ENCODE results near the gene OSBP2.

Gene OSBP2

GRCh38 chr22:30829901-30830550, 135.4 kb downstream of the OSBP2 start:
- no peak overlapping the region for H3K27ac ChIP-seq

DNA sequence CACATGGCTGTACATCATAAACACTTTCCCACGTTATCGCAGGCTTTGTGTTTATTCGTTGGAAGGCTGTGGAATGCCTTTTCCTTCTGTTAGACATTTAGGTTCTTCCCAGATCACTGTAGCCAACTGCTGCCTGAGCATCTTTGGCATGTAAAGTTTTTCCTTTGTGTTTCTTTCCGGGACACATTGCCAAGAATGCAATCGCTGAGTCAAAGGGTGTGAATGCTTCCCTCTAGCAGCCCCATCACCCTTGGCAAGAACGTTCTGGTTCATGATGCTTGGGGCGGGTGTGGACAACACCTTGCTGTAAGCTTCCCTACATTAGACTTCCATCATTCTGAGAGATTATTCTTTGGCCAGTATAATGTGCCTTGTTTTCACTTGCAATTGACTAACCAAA, 136.2 kb downstream of the OSBP2 start:
- Histone ChIP-seq H3K36me3 (no peaks in the 10 kb centered on the region), H3K4me1 (peaks cover 0 to 4% (median 0%) of the 10 kb centered on the region in 4 donors), H3K27ac (no peak overlapping the region), H3K27me3 (peaks cover 0 to 24% of the 10 kb centered on the region in 2 donors), H3K9me3 (no peaks in the 10 kb centered on the region), H3K4me3 (no peak overlapping the region)
- intact Hi-C loops (cut with DNase I; ENCODE audit: low total_unique reads) = no loop called here
- TF ChIP-seq, protein P1, sequence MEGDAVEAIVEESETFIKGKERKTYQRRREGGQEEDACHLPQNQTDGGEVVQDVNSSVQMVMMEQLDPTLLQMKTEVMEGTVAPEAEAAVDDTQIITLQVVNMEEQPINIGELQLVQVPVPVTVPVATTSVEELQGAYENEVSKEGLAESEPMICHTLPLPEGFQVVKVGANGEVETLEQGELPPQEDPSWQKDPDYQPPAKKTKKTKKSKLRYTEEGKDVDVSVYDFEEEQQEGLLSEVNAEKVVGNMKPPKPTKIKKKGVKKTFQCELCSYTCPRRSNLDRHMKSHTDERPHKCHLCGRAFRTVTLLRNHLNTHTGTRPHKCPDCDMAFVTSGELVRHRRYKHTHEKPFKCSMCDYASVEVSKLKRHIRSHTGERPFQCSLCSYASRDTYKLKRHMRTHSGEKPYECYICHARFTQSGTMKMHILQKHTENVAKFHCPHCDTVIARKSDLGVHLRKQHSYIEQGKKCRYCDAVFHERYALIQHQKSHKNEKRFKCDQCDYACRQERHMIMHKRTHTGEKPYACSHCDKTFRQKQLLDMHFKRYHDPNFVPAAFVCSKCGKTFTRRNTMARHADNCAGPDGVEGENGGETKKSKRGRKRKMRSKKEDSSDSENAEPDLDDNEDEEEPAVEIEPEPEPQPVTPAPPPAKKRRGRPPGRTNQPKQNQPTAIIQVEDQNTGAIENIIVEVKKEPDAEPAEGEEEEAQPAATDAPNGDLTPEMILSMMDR (IDR thresholded peaks at IDR 0.05) = no peak
- no peak for DNase-seq

More at GRCh38 chr22:30829901-30830550, 135.4 kb downstream of the OSBP2 start:
- intact Hi-C loops (cut with DNase I; ENCODE audit: low total_unique reads) = no loop called here
- no peaks in the 10 kb centered on the region for H3K9me3 ChIP-seq
- H3K27me3 ChIP-seq = peaks cover 0 to 32% of the 10 kb centered on the region in 2 donors
- DNase-seq = no peak
- H3K36me3 ChIP-seq = no peaks in the 10 kb centered on the region
- TF ChIP-seq, protein P1 (IDR thresholded peaks at IDR 0.05) = no peak
- H3K4me3 ChIP-seq = no peak overlapping the region
- H3K4me1 ChIP-seq = peaks cover 0 to 4% (median 0%) of the 10 kb centered on the region in 4 donors

GRCh38 chr22:30832407-30832987, 137.8 kb downstream of the OSBP2 start:
- TF ChIP-seq, protein P1 (IDR thresholded peaks at IDR 0.05) = no peak
- peaks cover 0 to 3% (median 0%) of the 10 kb centered on the region in 3 donors for H3K9me3 ChIP-seq
- intact Hi-C loops (cut with DNase I; ENCODE audit: low total_unique reads) = no loop called here
- no peak overlapping the region for H3K27ac ChIP-seq
- no peaks in the 10 kb centered on the region for H3K36me3 ChIP-seq
- peaks cover 0 to 4% (median 0%) of the 10 kb centered on the region in 4 donors for H3K4me1 ChIP-seq
- peaks cover 0 to 10% of the 10 kb centered on the region in 2 donors for H3K27me3 ChIP-seq
- DNase-seq = peak in 1 of 2 donors; percentile 13
- H3K4me3 ChIP-seq = no peak overlapping the region

DNA sequence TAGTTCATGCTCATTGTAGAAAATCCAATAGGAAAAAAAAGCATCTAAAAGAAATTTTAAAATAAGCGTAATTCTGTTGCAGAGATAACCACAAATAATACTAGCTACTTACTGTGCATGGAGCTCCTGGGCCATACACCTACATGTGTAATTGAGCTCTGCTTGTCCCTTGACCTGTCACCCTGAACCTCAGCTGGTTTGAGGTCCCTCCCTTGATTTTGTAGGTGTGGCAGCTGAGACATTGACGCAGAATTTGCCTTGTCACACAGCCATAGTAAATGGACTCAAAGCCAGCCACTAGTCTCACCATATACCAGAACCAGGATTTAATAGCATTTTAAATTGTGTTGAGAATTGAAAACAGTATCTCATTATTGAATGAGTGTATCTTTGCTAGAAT, 138.6 kb downstream of the OSBP2 start:
- Histone ChIP-seq H3K4me1 (peaks cover 0 to 4% (median 0%) of the 10 kb centered on the region in 4 donors), H3K27ac (no peak overlapping the region), H3K36me3 (no peaks in the 10 kb centered on the region), H3K4me3 (no peak overlapping the region), H3K27me3 (peaks cover 0 to 5% of the 10 kb centered on the region in 2 donors), H3K9me3 (peaks cover 0 to 10% (median 7%) of the 10 kb centered on the region in 3 donors)
- TF ChIP-seq, protein P1 (IDR thresholded peaks at IDR 0.05) = no peak
- intact Hi-C loops (cut with DNase I; ENCODE audit: low total_unique reads) = no loop called here
- DNase-seq = no peak

DNA sequence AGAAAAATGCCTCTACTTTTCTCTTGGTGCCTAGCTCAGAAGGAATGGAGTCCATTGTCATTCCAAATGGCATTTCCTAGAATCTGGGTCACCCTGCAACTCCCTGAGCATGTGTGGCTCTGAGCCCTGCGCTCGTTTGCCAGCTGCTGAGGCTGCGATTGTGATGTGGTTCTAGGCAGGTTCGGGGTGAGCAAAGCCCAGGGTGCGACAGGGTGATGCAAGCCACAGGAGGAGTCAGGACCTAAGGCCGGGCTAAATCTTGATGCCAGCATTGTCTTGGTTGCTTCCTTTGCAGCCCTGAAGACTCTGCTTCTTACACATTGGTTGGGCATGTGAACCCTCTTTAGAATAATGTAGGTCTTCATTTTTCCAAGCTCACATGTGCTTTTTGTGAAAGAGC, 142.9 kb downstream of the OSBP2 start:
- TF ChIP-seq, protein P1 (IDR thresholded peaks at IDR 0.05) = no peak
- intact Hi-C loops (cut with DNase I; ENCODE audit: low total_unique reads) = no loop called here

More for the DNA sequence above, 142.9 kb downstream of the OSBP2 start:
- no peaks in the 10 kb centered on the region for H3K36me3 ChIP-seq
- no peaks in the 10 kb centered on the region for H3K27me3 ChIP-seq
- DNase-seq = peak in 1 of 2 donors; percentile 23
- no peaks in the 10 kb centered on the region for H3K4me1 ChIP-seq
- no peak overlapping the region for H3K27ac ChIP-seq
- H3K4me3 ChIP-seq = no peak overlapping the region
- peaks cover 0 to 10% (median 8%) of the 10 kb centered on the region in 3 donors for H3K9me3 ChIP-seq
